D341Med (cell line): ENCODE results near the gene MKX.
"Not testable (repeated sequence)": the region's sequence is repeated elsewhere in the genome, so short reads cannot be mapped to it uniquely, and the experiment has no call there.

Experiments used
- DNase-seq: peaks from one replicate; pipeline ENCODE4 v3.0.0; 2012; ENCODE audit warnings: low spot score

Gene MKX

DNA sequence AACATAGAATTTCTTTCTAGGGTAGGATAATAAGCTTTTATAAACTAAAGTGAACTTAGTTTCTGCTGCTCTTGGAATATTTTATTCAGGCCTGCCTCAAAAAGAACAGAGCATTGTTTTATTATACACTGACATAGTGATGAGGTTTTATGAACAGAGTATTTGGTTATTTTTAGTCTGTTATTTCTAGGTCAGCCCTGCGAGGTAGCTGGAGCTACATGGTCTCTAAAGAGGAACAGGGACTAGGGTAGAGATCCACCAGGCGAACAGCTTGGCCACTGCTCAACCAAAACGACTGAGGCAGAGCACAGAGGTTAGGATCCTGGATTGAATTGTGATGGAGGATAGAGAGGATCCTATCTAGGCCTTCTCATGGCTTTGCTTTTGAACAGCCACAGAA is 53.0 kb downstream of the MKX start:
- no peak for DNase-seq

GRCh38 chr10:27688991-27689390 is 56.6 kb downstream of the MKX start:
- DNase-seq: no peak

GRCh38 chr10:27688276-27688675 is 57.3 kb downstream of the MKX start:
- DNase-seq: no peak

DNA sequence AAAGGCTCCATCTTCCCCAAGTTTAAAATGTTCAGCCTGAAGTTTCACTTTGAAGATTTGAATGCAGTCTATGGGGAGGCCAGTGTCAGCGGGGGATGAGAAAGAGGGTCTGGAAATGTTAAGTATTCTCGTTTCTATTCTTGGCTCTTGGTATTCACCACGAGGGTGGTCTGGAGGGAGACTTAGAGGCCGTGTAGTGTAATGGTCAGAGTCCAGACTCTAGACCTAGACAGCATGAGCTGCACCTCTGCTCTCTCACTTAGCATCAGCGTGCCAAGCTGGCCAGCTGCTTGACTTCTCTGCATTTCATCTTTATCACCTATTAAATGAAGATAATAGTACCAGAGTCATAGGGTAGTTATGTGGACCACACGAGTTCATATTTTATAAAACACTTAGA is 57.9 kb downstream of the MKX start:
- no peak for DNase-seq

- no peak for DNase-seq
Observed at GRCh38 chr10:27687326-27687725, 58.3 kb downstream of the MKX start.

DNA sequence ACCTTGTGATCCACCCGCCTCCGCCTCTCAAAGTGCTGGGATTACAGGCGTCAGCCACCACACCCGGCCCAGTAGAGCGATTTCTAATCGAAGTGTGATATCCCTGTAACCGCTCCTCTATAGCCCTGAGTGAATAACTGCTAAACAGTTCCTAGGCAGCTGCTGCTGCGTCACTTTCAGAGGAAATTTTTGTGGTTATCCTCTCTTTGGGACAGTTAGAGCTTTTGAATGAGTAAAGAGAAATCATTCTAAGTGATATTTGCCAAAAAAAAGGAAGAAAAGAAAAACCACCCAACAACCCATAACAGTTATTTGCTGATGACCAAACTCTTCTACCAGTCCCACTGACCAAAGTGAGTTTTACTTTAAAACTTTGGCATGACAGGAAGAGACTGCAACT is 59.9 kb downstream of the MKX start:
- DNase-seq: no peak

- no peak for DNase-seq
Observed at GRCh38 chr10:27683226-27683625, 62.4 kb downstream of the MKX start.

DNA sequence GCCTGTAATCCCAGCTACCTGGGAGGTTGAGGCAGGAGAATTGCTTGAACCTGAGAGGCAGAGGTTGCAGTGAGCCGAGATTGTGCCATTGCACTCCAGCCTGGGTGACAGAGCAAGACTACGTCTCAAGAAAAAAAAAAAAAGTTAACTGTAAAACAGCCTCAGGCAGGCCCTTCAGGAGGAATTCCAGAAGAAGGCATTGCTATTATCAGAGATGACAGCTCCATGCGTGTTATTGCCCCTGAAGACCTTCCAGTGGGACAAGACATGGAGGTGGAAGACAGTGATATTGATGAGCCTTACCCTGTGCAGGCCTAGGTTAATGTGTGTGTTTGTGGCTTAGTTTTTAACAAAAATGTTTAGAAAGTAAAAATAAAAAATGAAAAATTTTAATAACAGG is 63.8 kb downstream of the MKX start:
- DNase-seq: not testable (repeated sequence)

DNA sequence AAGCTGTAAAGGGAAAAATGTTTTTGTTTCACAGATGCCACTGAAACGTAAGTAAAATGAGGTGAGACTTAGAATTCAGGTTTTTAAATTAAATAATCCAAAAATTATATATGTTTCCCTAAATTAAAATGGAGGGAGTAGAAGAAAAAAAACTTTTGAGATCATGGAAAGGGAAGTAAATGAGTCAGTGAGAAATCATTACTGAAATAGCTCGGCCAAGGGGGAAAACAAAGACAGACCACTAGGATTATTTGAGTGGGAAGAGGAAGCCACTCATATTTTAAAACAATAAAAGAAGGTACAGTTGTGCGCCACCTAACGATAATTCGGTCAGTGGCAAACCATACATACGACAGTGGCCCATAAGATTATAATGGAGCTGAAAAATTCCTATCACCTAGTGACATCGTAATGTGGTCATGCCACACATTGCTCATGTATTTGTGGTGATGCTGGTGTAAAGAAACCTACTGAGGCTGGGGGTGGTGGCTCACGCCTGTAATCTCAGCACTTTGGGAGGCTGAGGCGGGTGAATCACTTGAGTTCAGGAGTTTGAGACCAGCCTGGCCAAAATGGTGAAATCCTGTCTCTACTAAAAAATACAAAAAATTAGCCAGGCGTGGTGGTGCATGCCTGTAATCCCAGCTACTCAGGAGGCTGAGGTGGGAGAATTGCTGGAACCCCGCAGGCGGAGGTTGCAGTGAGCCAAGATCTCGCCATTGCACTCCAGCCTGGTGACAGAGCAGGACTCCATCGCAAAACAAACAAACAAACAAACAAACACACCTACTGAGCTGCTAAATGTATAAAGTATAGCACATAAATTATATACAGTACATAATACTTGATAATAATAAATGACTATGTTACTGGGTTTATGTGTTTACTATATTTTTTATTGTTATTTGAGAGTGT is 64.7 kb downstream of the MKX start:
- DNase-seq: no peak

DNA sequence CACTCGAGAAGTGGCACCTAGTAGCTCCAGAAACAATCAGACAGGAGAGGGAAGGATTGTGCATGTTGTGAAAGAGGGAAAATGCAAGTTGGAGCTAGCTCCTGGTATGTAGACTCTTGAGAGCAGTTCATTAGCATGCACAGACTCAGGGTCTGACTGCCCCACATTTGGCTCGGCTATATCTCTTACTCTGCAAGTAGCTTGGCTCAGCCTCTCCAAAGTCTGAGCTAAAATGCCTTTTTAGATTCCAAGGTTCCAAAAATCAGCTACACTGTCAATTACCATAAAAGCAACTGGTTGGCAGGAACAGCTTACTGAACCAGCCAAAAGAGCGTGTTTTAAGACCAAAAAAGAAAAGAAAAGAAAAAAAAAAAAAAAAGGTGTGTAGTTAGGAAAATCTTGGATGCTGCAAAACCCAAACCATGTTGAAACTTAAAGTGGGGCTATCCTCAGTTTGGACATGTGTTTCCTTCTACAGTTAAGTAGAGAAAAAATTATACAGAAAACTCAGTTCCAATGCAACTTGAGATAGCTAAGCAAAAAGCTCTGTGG is 65.5 kb downstream of the MKX start:
- no peak for DNase-seq

GRCh38 chr10:27679369-27679912 is 66.2 kb downstream of the MKX start:
- no peak for DNase-seq

- no peak for DNase-seq
Observed at GRCh38 chr10:27678166-27678565, 67.5 kb downstream of the MKX start.

DNA sequence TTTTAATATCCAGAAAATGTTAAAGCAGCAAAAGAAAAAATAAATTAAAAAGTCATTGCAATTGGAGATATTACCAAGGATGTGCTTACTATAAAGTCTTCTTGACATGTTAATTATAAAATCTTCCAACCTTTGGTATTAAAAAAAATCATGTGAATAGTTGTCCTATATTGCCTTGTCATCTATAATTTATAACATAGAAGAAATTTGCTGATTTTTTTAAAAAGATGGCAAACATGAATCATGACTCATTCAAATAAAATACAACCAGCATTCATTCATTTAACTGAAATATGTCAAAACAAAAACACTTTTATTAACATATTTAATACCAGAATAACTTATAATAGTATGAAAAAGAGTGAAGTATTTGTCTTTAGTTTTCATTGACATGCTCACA is 72.6 kb downstream of the MKX start:
- no peak for DNase-seq

DNA sequence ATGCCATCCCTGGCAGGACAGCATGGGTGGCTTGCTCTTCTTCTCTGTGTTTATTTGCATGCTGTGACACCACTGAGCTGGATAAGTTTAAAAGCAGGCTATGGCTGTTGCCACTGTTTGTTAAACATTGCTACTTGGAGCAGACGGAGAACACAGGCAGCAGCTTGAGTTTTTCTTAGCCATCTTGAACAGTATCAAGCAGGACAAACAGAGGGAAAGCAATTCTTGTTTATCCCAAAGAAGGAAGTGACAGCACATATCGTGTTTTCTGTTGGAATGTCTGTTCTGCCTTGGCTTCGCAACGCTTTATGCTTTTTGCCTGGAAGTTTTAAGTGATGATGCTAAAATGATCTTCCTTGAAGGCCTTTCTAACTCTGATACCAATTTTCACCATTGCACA is 73.8 kb downstream of the MKX start:
- no peak for DNase-seq

DNA sequence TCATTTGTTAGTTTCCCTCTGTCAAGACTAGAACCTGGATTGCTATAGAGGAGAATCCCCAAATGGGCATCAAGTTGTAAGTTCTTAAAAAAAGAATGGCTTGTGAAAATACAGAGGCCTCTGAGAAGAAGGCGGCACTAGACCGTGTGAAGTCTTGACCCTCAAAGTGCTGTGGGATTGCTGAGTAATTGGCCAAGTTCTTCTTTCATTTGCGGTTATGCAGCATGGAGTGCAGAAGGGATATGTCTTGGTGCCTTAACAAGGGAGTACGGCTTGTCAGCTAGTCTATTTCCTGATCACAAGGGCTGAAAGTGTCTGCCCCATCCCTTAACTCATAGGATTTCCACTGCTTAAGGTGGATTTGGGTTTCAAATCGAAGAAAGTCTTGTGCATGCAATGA is 81.2 kb downstream of the MKX start:
- no peak for DNase-seq

GRCh38 chr10:27663621-27664020 is 82.0 kb downstream of the MKX start:
- no peak for DNase-seq

DNA sequence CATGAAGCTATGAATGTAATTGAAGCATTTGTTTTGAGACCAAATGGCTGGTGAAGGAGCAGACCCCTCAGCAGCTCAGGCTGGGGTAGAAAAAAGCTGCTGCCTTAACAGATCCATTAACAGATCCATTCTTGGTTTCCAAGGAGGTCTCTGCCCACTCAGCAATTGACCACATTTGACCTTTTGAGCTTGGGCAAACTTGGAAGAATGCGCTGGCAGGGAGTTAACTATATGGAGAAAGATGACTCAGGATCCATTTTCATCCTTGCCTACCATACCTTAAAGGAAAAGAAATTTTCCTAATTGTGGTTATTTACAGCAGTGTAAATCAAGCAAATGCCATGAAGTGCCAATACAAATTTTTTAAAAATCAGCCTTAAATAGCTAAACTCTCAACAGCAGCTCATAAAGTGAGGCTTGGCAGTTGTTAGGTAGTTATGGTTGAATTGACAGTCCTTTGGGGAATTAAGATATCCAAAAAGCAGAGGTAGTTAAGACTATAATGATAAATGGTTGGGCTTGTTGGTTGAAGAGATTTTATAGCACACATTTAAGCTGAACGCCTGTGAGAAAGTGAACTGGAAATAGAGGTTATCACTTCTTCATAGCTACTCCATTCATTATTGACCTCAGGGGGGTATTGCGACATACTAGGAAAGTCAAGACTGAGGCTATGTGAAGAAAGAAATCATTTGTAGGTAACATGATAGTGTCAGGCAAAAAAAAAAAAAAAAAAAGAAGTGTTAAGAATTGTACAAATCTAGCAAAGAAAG is 83.9 kb downstream of the MKX start:
- no peak for DNase-seq

DNA sequence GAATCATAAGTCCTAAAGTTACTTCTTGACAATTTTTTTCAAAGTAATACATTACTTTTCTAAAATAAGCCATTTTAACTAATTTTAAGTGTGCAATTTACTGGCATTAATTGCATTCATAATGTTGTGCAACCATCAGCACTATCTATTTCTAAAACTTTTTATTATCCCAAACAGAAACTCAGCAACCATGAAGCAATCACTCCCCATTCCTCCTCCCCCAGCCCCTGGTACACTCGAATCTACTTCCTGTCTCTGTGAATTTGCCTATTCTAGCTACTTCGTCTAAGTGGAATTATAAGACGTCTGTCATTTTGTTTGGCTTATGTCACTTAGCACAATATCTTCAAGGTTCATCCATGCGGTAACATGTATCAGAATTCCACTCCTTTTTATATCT is 84.9 kb downstream of the MKX start:
- DNase-seq: no peak

DNA sequence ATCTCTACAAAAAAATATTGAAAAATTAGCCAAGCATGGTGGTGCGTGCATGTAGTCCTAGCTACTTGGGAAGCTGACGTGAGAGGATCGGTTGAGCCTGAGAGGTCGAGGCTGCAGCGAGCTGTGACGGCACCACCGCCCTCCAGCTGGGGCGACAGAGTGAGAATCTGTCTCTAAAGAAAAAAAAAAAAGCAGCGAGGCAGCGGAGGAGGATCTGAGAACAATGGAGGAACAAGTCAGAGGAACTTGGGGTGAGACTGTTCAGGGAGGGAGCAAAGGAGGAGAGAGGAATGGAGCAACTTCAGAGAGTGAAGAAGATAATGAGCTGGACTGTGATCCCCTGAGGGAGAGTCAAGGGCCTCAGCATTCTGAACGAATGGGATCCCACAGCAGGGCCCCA is 85.4 kb downstream of the MKX start:
- no peak for DNase-seq

DNA sequence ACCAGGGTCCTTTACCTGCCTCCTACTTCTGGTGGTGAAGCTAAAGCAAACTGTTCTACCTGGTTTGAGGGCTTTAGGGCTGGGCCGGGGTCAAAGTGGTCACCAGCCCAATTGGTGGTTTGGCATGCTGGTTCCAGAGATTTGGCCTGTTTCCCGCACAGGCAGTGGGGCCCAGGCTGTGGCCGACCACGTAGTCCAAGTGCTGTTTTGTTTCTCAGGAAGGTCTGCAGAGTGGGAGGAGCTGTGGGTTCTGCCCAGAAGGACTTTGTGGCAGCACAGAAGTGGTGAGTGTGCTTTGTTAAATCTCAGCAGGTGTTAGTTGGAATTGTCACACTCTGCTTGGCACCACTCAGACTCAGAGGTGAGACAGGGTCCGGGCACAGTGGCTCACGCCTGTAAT is 85.8 kb downstream of the MKX start:
- no peak for DNase-seq

GRCh38 chr10:27658788-27659187 is 86.8 kb downstream of the MKX start:
- DNase-seq: no peak

DNA sequence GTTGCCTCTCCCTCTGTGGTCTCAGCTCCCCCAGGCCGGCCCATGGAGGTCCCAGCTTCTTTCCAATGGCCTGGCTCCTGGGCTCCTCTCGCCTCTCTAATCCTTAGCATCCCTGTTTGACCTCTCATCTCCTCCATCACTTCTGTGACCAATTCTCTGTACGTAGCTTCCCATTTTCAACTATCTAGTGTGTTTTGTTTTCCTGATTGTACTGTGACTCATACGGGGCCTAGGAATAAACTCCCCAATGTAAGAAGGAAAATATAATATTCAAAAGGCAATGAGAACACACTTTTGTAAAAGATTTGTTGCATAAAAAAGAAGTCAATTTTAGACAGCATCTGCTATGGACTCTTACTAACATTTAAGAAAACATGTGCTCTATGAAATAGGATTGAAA is 90.3 kb downstream of the MKX start:
- no peak for DNase-seq

GRCh38 chr10:27654284-27654683 is 91.3 kb downstream of the MKX start:
- DNase-seq: no peak
